Measurements from ENCODE around the gene PPP1R14D.

- TF ChIP-seq, protein P1, sequence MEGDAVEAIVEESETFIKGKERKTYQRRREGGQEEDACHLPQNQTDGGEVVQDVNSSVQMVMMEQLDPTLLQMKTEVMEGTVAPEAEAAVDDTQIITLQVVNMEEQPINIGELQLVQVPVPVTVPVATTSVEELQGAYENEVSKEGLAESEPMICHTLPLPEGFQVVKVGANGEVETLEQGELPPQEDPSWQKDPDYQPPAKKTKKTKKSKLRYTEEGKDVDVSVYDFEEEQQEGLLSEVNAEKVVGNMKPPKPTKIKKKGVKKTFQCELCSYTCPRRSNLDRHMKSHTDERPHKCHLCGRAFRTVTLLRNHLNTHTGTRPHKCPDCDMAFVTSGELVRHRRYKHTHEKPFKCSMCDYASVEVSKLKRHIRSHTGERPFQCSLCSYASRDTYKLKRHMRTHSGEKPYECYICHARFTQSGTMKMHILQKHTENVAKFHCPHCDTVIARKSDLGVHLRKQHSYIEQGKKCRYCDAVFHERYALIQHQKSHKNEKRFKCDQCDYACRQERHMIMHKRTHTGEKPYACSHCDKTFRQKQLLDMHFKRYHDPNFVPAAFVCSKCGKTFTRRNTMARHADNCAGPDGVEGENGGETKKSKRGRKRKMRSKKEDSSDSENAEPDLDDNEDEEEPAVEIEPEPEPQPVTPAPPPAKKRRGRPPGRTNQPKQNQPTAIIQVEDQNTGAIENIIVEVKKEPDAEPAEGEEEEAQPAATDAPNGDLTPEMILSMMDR (IDR thresholded peaks at IDR 0.05 in 8 of 11, conservative IDR thresholded peaks at IDR 0.05 in 3 of 11), result no peak
- TF ChIP-seq POLR2A (IDR thresholded peaks at IDR 0.05) (no peak), POLR2AphosphoS5 (IDR thresholded peaks at IDR 0.05) (no peak)
Measured at GRCh38 chr15:40826423-40827075, 2.0 kb downstream of the PPP1R14D start.

All from spleen (tissue), 7 donors.